GM12891 (cell line): ENCODE measurements around the gene NFX1.
"Not testable (repeated sequence)": the region's sequence is repeated elsewhere in the genome, so short reads cannot be mapped to it uniquely, and the experiment has no call there.

Experiments
- POLR2A ChIP-seq: IDR thresholded peaks from 2 replicates; pipeline ENCODE4 v1.6.1; 2011; ENCODE audit warnings: low read depth, low read length, control low read depth
- POLR2AphosphoS5 ChIP-seq: IDR thresholded peaks from 2 replicates; pipeline ENCODE4 v1.6.1; 2011; ENCODE audit warnings: low read depth, low read length, control low read depth
- SPI1 ChIP-seq: IDR thresholded peaks from 2 replicates; pipeline ENCODE4 v1.6.1; 2011; ENCODE audit warnings: low read depth, low read length, control low read depth

- not testable (repeated sequence) for TF ChIP-seq POLR2AphosphoS5, POLR2A, SPI1
These were observed 96.3 kb downstream of the NFX1 start for GRCh38 chr9:33386641-33386996.
